ENCODE measurements around the gene MAP3K6. TPM values are rescaled to one million over a fixed set of nuclear protein-coding genes. Genes with fewer than 3 reads are reported as not detected.

MAP3K6 gene
- total RNA-seq, 3 donors from 2014 or later = 18.5 to 38.5 (median 28.5) TPM

GRCh38 chr1:27348861-27349783 lies 17.6 kb downstream of the MAP3K6 start:
- Histone ChIP-seq H3K9me3 (no peaks in the 10 kb centered on the region), H3K4me1 (ENCODE audit: low read depth) (peaks cover 27% of the 10 kb centered on the region), H3K36me3 (ENCODE audit: low read depth) (no peaks in the 10 kb centered on the region), H3K4me3 (no peak overlapping the region)
- DNase-seq (peak; percentile 73 to 83 (median 81)), ATAC-seq (peak; percentile 88)
- no peak for TF ChIP-seq CTCF (IDR thresholded peaks at IDR 0.05)
- intact Hi-C loops (cut with DNase I, micrococcal nuclease) = no loop called here

GRCh38 chr1:27346991-27347624 lies 19.7 kb downstream of the MAP3K6 start:
- H3K9me3 ChIP-seq = no peaks in the 10 kb centered on the region
- peak in 1 of 3 donors; percentile 50 for DNase-seq
- no peak overlapping the region for H3K4me3 ChIP-seq
- peaks cover 27% of the 10 kb centered on the region for H3K4me1 ChIP-seq (ENCODE audit: low read depth)
- no peaks in the 10 kb centered on the region for H3K36me3 ChIP-seq (ENCODE audit: low read depth)
- no peak for ATAC-seq
- intact Hi-C loops (cut with DNase I, micrococcal nuclease) = no loop called here
- TF ChIP-seq CTCF (IDR thresholded peaks at IDR 0.05) = no peak

GRCh38 chr1:27346357-27346756 lies 20.4 kb downstream of the MAP3K6 start:
- no peak for TF ChIP-seq CTCF (IDR thresholded peaks at IDR 0.05)
- intact Hi-C loops (cut with DNase I, micrococcal nuclease) = no loop called here
- Histone ChIP-seq H3K4me1 (ENCODE audit: low read depth) (peaks cover 30% of the 10 kb centered on the region), H3K36me3 (ENCODE audit: low read depth) (no peaks in the 10 kb centered on the region), H3K4me3 (no peak overlapping the region), H3K9me3 (no peaks in the 10 kb centered on the region)
- no peak for ATAC-seq
- no peak for DNase-seq

- intact Hi-C loops (cut with DNase I, micrococcal nuclease) = no loop called here
- Histone ChIP-seq H3K4me3 (no peak overlapping the region), H3K36me3 (ENCODE audit: low read depth) (no peaks in the 10 kb centered on the region), H3K4me1 (ENCODE audit: low read depth) (peaks cover 23% of the 10 kb centered on the region), H3K9me3 (no peaks in the 10 kb centered on the region)
- ATAC-seq = no peak
- DNase-seq = no peak
- no peak for TF ChIP-seq CTCF (IDR thresholded peaks at IDR 0.05)
Observed at GRCh38 chr1:27345272-27345671, 21.5 kb downstream of the MAP3K6 start.

- ATAC-seq = no peak
Observed at GRCh38 chr1:27343639-27344025, 23.1 kb downstream of the MAP3K6 start.

More at GRCh38 chr1:27343639-27344025, 23.1 kb downstream of the MAP3K6 start:
- DNase-seq = peak in 1 of 3 donors; percentile 4
- no peaks in the 10 kb centered on the region for H3K36me3 ChIP-seq (ENCODE audit: low read depth)
- peaks cover 8% of the 10 kb centered on the region for H3K4me1 ChIP-seq (ENCODE audit: low read depth)
- no peaks in the 10 kb centered on the region for H3K9me3 ChIP-seq
- H3K4me3 ChIP-seq = no peak overlapping the region
- no peak for TF ChIP-seq CTCF (IDR thresholded peaks at IDR 0.05)
- intact Hi-C loops (cut with DNase I, micrococcal nuclease) = no loop called here

Data from mucosa of descending colon (tissue), 3 donors.